ENCODE measurements around the gene NAPEPLD. TPM values are rescaled to one million over a fixed set of nuclear protein-coding genes. Genes with fewer than 3 reads are reported as not detected.
"Not testable (repeated sequence)": the region's sequence is repeated elsewhere in the genome, so short reads cannot be mapped to it uniquely, and the experiment has no call there.

The NAPEPLD gene
- total RNA-seq, 1 experiment from 2014 or later: 5.0 TPM

DNA sequence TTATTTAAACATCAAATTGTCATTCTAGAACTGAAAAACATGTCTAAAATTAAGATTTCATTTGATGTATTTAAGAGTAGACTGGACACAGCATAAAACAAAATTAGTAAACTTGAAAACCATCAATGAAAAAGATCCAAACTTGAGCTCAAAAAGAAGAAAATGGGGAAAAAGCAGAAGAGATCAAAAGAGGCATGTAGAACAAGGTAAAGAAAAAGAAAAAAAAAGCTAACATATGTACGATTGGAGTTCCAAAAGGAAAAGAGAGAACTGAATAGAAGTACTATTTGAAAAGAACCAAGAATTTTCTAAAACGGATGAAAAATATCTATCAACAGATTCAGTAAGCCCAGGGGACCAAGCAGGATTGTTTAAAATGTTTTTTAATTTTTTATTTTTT is 77.9 kb downstream of the NAPEPLD start:
- no peak for DNase-seq (ENCODE audit: low read depth)

DNA sequence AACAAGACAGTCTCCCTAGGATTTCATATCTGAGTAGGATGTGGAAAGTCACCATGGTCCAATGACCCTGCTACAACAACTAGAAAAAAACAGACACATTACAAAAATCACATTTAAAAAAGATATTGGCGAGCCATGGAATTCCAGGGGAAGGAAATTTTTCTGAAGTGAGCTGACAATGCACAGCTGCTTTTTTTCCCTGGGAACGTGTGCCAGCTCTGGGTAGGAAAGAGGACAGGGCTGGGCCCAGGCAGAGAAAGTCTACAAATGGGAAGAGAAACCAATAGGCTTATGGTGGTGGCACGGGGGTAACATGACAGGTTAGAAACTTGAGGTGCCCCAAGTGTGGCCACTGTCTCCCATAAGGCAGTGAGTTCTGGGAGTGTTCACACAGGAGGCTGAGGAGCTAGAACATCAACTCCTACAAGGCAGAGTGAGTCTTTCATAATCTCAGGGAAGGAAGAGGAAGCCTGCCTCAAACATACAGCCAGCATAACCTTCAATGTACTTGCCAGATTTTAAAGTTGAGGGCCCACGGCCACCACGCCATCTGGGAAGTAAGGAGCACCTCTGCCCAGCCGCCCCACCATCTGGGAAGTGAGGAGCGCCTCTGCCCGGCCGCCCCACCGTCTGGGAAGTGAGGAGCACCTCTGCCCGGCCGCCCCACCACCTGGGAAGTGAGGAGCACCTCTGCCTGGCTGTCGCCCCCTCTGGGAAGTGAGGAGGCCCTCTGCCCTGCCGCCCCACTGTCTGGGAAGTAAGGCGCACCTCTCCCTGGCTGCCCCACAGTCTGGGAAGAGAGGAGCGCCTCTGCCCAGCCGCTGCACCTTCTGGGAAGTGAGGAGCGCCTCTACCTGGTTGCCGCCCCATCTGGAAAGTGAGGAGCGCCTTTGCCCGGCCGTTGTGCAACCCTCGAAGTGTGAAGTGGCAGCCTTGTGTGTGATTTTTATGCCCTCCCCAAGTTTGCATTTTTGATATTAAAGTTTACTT is 80.2 kb downstream of the NAPEPLD start:
- DNase-seq (ENCODE audit: low read depth): no peak

DNA sequence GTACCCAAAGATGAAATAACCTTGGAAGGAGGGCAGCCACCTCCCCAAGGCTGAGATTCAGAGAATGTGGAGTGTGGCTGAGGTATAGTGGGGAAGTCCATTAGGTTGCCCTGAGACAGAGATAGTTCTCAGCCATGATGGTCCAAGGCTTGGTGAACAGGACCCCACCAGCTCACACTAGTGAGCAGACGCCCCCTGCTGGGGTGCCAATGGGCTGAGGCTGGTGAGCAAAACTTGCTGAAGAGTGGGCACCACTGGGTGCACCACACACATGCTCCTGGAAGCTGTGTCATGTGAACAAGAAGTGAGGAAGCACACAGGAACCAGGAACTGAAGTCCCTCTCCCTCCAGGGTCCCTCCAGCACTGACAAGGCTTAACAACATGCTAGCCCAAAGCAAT is 83.2 kb downstream of the NAPEPLD start:
- DNase-seq (ENCODE audit: low read depth): peak; percentile 61

DNA sequence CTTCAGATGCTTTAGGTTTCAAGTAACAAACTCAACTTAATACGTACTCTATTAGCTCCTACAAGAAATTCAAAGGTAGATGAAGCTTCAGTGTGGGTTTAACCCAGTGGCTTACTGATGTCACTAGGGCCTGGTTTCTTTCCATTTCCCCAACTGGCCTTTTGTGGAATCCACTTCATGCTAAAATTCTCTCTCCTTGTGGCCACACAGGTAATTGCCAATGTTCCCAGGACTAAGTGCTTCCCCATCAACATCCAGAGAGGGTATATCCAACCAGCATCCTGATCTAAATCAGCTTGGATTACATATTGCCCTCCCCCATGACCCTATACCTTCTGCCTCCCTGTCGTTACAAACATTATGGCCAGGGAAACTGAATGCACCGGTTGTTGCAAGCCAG is 85.0 kb downstream of the NAPEPLD start:
- no peak for DNase-seq (ENCODE audit: low read depth)

DNA sequence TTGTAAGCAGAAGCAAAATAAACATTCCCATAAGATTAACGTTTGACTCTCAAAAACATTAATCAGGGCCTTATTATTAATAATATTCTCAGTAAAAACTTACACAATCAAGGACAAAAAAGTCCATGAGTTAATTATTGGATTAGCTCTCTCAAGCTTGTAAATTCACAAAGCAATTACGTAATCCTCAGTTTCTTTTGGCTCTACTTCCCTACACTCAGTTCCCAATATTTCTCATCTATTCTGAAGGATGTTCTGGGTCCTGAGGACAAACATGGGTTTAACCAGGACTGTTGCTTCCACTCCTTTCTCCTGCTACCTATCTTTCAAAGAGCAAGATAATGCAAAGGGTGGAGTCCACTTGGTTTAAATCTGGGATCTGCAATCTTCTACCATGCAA is 89.4 kb downstream of the NAPEPLD start:
- DNase-seq (ENCODE audit: low read depth): no peak

DNA sequence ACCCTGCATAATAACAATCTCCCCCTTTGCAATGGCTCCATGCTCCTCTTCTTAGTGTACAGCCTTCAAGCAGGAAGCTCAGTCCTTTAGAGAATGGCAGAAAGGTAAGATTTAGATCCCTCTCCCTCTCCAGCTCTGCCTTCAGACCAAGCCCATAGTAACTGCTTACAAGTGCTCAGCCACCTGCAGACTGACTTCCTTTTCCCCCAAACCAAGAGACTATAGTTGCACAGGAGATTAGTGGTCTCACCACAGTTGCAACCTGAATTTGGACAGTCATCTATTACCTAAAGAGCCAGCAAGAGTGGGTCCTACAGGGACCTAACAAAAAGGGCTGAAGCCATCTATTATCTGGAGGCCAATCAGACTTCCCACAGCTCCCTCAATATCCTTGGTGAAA is 90.8 kb downstream of the NAPEPLD start:
- no peak for DNase-seq (ENCODE audit: low read depth)

DNA sequence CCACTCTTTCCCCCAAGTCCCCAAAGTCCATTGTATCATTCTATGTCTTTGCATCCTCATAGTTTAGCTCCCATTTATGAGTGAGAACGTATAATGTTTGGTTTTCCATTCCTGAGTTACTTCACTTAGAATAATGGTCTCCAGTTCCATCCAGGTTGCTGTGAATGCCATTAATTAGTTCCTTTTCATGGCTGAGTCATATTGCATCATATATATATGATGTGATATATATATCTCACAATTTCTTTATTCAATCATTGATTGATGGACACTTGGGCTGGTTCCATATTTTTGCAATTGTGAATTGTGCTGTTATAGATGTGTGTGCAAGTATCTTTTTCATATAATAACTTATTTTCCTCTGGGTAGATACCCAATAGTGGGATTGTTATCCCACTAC is 92.9 kb downstream of the NAPEPLD start:
- not testable (repeated sequence) for DNase-seq (ENCODE audit: low read depth)

DNA sequence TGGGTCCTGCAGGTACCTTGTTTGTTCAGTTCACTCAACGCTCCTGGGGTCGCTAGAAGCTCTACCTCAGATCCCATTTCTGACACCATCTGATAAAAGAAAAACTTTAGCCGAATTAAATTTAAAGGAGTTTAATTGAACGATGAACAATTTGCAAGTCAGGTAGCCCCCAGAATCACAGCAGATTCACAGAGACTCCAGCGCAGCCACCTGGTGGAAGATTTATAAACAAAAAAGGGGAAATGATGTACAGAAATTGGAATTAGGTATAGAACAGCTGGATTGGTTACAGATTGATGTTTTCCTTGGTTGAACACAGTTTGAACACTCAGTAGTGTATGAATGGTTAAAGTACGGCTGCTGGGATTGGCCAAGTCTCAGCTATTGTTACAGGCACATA is 97.4 kb downstream of the NAPEPLD start:
- no peak for DNase-seq (ENCODE audit: low read depth)

Other genes with a start within 250 kb of the NAPEPLD start
- 17.0 and 20.8 TPM in 2 replicates for gene LRRC17, start 236.1 kb downstream of the NAPEPLD start, total RNA-seq (2014; rRNA removed; shearing (Covaris generic))
- 0.20 and 0.56 TPM in 2 replicates for gene FBXL13, start 74.3 kb downstream of the NAPEPLD start, total RNA-seq (2014; rRNA removed; shearing (Covaris generic))
- gene ARMC10, start 74.0 kb downstream of the NAPEPLD start, total RNA-seq (2014; rRNA removed; shearing (Covaris generic)): 47.3 and 52.8 TPM in 2 replicates
- 65.4 and 68.6 TPM in 2 replicates for gene PMPCB, start 148.3 kb upstream of the NAPEPLD start, total RNA-seq (2014; rRNA removed; shearing (Covaris generic))
- gene DNAJC2, start 195.7 kb upstream of the NAPEPLD start, total RNA-seq (2014; rRNA removed; shearing (Covaris generic)): 29.0 and 31.0 TPM in 2 replicates
- gene PSMC2, start 198.5 kb upstream of the NAPEPLD start, total RNA-seq (2014; rRNA removed; shearing (Covaris generic)): 211 and 237 TPM in 2 replicates

Measured in HT1080 (cell line).